Liver (tissue), 9 donors: Measurements from ENCODE around the gene TP53TG5. TPM values are rescaled to one million over a fixed set of nuclear protein-coding genes. Genes with fewer than 3 reads are reported as not detected.
A peak's percentile ranks its signal among the peaks of the same experiment; 100 is the strongest.

Source experiments
- DNase-seq: peaks from one replicate; pipeline ENCODE4 v3.0.0-alpha.2; 2017; ENCODE audit warnings: low spot score
- H3K27ac ChIP-seq, 2 donors: one replicate each; pipeline ENCODE4 v1.7.0; 2013; ENCODE audit warnings: inconsistent platforms in 2 of 2, low read length in 2 of 2, control low read depth in 1 of 2, low read depth in 1 of 2, mild to moderate bottlenecking in 1 of 2
- H3K27me3 ChIP-seq, 4 donors: one replicate each; pipeline versions ENCODE4 v1.6.1 to v1.7.0; 2013; ENCODE audit warnings: low read length in 3 of 4, inconsistent platforms in 1 of 4, mild to moderate bottlenecking in 1 of 4, moderate library complexity in 1 of 4; ENCODE audit not compliant: control insufficient read depth in 4 of 4, insufficient read depth in 4 of 4
- H3K36me3 ChIP-seq, 4 donors: one replicate each; pipeline versions ENCODE4 v1.6.1 to v1.7.0; 2013; ENCODE audit warnings: low read length in 3 of 4, mild to moderate bottlenecking in 3 of 4, low read depth in 1 of 4, moderate library complexity in 1 of 4; ENCODE audit not compliant: control insufficient read depth in 4 of 4, insufficient read depth in 3 of 4
- H3K4me1 ChIP-seq, 4 donors: one replicate each; pipeline versions ENCODE4 v1.6.1 to v1.7.0; 2013; ENCODE audit warnings: low read length in 3 of 4, mild to moderate bottlenecking in 3 of 4, moderate library complexity in 1 of 4; ENCODE audit not compliant: control insufficient read depth in 4 of 4, insufficient read depth in 4 of 4
- H3K4me3 ChIP-seq, 3 donors: one replicate each; pipeline versions ENCODE4 v1.6.1 to v1.7.0; 2013; ENCODE audit warnings: low read length in 3 of 3, control low read depth in 1 of 3, low read depth in 1 of 3, mild to moderate bottlenecking in 1 of 3
- H3K9ac ChIP-seq, 2 donors: one replicate each; pipeline ENCODE4 v1.7.0; 2013; ENCODE audit warnings: low read length in 2 of 2, mild to moderate bottlenecking in 2 of 2, moderate library complexity in 2 of 2, control low read depth in 1 of 2, low read depth in 1 of 2
- H3K9me3 ChIP-seq, 4 donors: one replicate each; pipeline versions ENCODE4 v1.6.1 to v1.7.0; 2013; ENCODE audit warnings: low read length in 3 of 4; ENCODE audit not compliant: control insufficient read depth in 4 of 4
- ATF3 ChIP-seq: IDR thresholded peaks from 2 replicates; pipeline ENCODE4 v1.6.1; 2016; ENCODE audit warnings: antibody characterized with exemption
- CTCF ChIP-seq: fragments of 150-350 bp; IDR thresholded peaks from 2 replicates; pipeline ENCODE4 v1.5.1; 2017; ENCODE audit warnings: improper control_type of control experiment, low read depth, low read length; ENCODE audit not compliant: missing input control
- EGR1 ChIP-seq, 2 donors: IDR thresholded peaks; 2 replicates each; pipeline ENCODE4 v1.6.1; 2016 to 2018; ENCODE audit warnings: antibody characterized with exemption in 2 of 2, low read depth in 2 of 2
- FOXA1 ChIP-seq: IDR thresholded peaks from 2 replicates; pipeline ENCODE4 v1.6.1; 2016; ENCODE audit warnings: antibody characterized with exemption
- FOXA2 ChIP-seq: IDR thresholded peaks from 2 replicates; pipeline ENCODE4 v1.6.1; 2016; ENCODE audit warnings: antibody characterized with exemption
- GABPA ChIP-seq, 2 donors: IDR thresholded peaks in 1 of 2; conservative IDR thresholded peaks in 1 of 2; 2 replicates each; pipeline ENCODE4 v1.6.1; 2016; ENCODE audit warnings: antibody characterized with exemption in 2 of 2, mild to moderate bottlenecking in 1 of 2, moderate library complexity in 1 of 2
- HNF4A ChIP-seq, 2 donors: conservative IDR thresholded peaks; 2 replicates each; pipeline ENCODE4 v1.6.1; 2016; ENCODE audit warnings: antibody characterized with exemption in 2 of 2, mild to moderate bottlenecking in 2 of 2
- HNF4G ChIP-seq: IDR thresholded peaks from 2 replicates; pipeline ENCODE4 v1.6.1; 2016; ENCODE audit warnings: antibody characterized with exemption
- JUND ChIP-seq, 2 donors: IDR thresholded peaks; 2 replicates each; pipeline ENCODE4 v1.6.1; 2016; ENCODE audit warnings: antibody characterized with exemption in 2 of 2
- MAX ChIP-seq: IDR thresholded peaks from 2 replicates; pipeline ENCODE4 v1.6.1; 2016; ENCODE audit warnings: antibody characterized with exemption
- NR2F2 ChIP-seq: IDR thresholded peaks from 2 replicates; pipeline ENCODE4 v1.6.1; 2016; ENCODE audit warnings: antibody characterized with exemption
- RAD21 ChIP-seq, 2 donors: IDR thresholded peaks; 2 replicates each; pipeline ENCODE4 v1.6.1; 2016; ENCODE audit warnings: antibody characterized with exemption in 2 of 2, mild to moderate bottlenecking in 2 of 2
- REST ChIP-seq: IDR thresholded peaks from 2 replicates; pipeline ENCODE4 v1.6.1; 2016; ENCODE audit warnings: antibody characterized with exemption, mild to moderate bottlenecking
- RXRA ChIP-seq, 2 donors: IDR thresholded peaks; 2 replicates each; pipeline ENCODE4 v1.6.1; 2017 to 2018; ENCODE audit warnings: antibody characterized with exemption in 2 of 2, mild to moderate bottlenecking in 1 of 2
- SP1 ChIP-seq: IDR thresholded peaks from 2 replicates; pipeline ENCODE4 v1.6.1; 2018; ENCODE audit warnings: antibody characterized with exemption, mild to moderate bottlenecking
- TAF1 ChIP-seq: conservative IDR thresholded peaks from 2 replicates; pipeline ENCODE4 v1.6.1; 2016; ENCODE audit warnings: antibody characterized with exemption, mild to moderate bottlenecking
- YY1 ChIP-seq: IDR thresholded peaks from 2 replicates; pipeline ENCODE4 v1.6.1; 2016; ENCODE audit warnings: antibody characterized with exemption, mild to moderate bottlenecking
- ZBTB33 ChIP-seq: IDR thresholded peaks from 2 replicates; pipeline ENCODE4 v1.6.1; 2016; ENCODE audit warnings: antibody characterized with exemption
- WGBS: extraction: QIAGEN DNeasy Blood & Tissue Kit; methylation state at CpG from one replicate; pipeline ENCODE4 v1.1.7; 2013; 5-methylcytosine and 5-hydroxymethylcytosine counted together
- polyA plus RNA-seq, 2 donors: library from polyadenylated mRNA; stranded (reverse) in 1 of 2; unstranded in 1 of 2; fragments of 200-250 nt in 1 of 2; fragments of >200 nt in 1 of 2; fragmentation: Nextera tagmentation in 1 of 2; extraction: Ambion mirVana in 1 of 2; gene quantifications; one replicate each; pipeline versions ENCODE4 v1.2.1 to v1.2.3, GENCODE V29; 2013 to 2015
- total RNA-seq, 2 donors: library from RNA; depleted of rRNA; stranded (reverse); fragments of >200 nt; gene quantifications; one replicate each; pipeline ENCODE4 v1.2.3, GENCODE V29; 2014
- donor health status: healthy.
- donor health status: healthy.
- donor health status: healthy.
- donor health status: healthy.
- donor health status: healthy.

The TP53TG5 gene
- total and polyA plus RNA-seq, 4 donors, result not detected

- TF ChIP-seq NR2F2 (no peak), ATF3 (no peak)
Measured at GRCh38 chr20:45362804-45363610, 15.1 kb downstream of the TP53TG5 start, which contains the start of gene SYS1 (continued).

GRCh38 chr20:45361793-45362192 lies 16.3 kb downstream of the TP53TG5 start:
- no peak overlapping the region for H3K4me3 ChIP-seq
- H3K9me3 ChIP-seq, result no peaks in the 10 kb centered on the region
- TF ChIP-seq RXRA (IDR thresholded peaks at IDR 0.05), result peak; percentile 29 to 37
- TF ChIP-seq ATF3, result no peak
- no peak for TF ChIP-seq HNF4G
- no peak for TF ChIP-seq NR2F2
- no peak for TF ChIP-seq ZBTB33
- TF ChIP-seq EGR1 (IDR thresholded peaks at IDR 0.05; ENCODE audit: low read depth in 2 of 2), result no peak
- peak; percentile 44 for TF ChIP-seq TAF1
- TF ChIP-seq CTCF, result no peak
- TF ChIP-seq MAX, result no peak
- peak; percentile 74 for TF ChIP-seq YY1
- TF ChIP-seq GABPA (IDR thresholded peaks at IDR 0.05 in 1 of 2, conservative IDR thresholded peaks at IDR 0.05 in 1 of 2), result no peak
- TF ChIP-seq FOXA1, result peak; percentile 15
- no peak for TF ChIP-seq REST
- peak; percentile 26 to 36 for TF ChIP-seq HNF4A (conservative IDR thresholded peaks at IDR 0.05)
- TF ChIP-seq FOXA2, result no peak
- no peak for TF ChIP-seq JUND (IDR thresholded peaks at IDR 0.05)
- peak in 1 of 2 donors; percentile 25 for TF ChIP-seq RAD21 (IDR thresholded peaks at IDR 0.05)
- peak; percentile 52 for TF ChIP-seq SP1
- peak overlapping the region; percentile 98 for H3K27ac ChIP-seq
- H3K36me3 ChIP-seq, result peaks cover 0 to 14% (median 11%) of the 10 kb centered on the region in 4 donors
- no peak for DNase-seq
- H3K4me1 ChIP-seq, result peaks cover 16 to 53% (median 39%) of the 10 kb centered on the region in 4 donors
- H3K27me3 ChIP-seq, result no peaks in the 10 kb centered on the region
- WGBS, result 27% methylated on average over 6 of the region's 6 CpGs
- peak overlapping the region in 1 of 2 donors; percentile 59 for H3K9ac ChIP-seq
